Measurements from ENCODE around the gene ATG10.
"Not testable (repeated sequence)": the region's sequence is repeated elsewhere in the genome, so short reads cannot be mapped to it uniquely, and the experiment has no call there.

The ATG10 gene

GRCh38 chr5:82107267-82107666 lies 135.4 kb downstream of the ATG10 start:
- no peak for DNase-seq (ENCODE audit: extremely low spot score, insufficient read length, low read depth)
- FAIRE-seq = peak; percentile 67

- no peak for DNase-seq (ENCODE audit: extremely low spot score, insufficient read length, low read depth)
- no peak for FAIRE-seq
Observed at GRCh38 chr5:82109013-82109412, 137.2 kb downstream of the ATG10 start.

DNA sequence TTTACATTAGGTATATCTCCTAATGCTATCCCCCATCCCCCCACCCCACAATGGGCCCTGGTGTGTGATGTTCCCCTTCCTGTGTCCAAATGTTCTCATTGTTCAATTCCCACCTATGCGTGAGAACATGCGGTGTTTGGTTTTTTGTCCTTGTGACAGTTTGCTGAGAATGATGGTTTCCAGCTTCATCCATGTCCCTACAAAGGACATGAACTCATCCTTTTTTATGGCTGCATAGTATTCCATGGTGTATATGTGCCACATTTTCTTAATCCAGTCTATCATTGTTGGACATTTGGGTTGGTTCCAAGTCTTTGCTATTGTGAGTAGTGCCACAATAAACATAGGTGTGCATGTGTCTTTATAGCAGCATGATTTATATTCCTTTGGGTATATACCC lies 138.1 kb downstream of the ATG10 start:
- FAIRE-seq = not testable (repeated sequence)

GRCh38 chr5:82111191-82111590 lies 139.4 kb downstream of the ATG10 start:
- DNase-seq (ENCODE audit: extremely low spot score, insufficient read length, low read depth) (no peak), FAIRE-seq (peak; percentile 59)

More for the DNA sequence above, 138.1 kb downstream of the ATG10 start:
- not testable (repeated sequence) for DNase-seq (ENCODE audit: extremely low spot score, insufficient read length, low read depth)

DNA sequence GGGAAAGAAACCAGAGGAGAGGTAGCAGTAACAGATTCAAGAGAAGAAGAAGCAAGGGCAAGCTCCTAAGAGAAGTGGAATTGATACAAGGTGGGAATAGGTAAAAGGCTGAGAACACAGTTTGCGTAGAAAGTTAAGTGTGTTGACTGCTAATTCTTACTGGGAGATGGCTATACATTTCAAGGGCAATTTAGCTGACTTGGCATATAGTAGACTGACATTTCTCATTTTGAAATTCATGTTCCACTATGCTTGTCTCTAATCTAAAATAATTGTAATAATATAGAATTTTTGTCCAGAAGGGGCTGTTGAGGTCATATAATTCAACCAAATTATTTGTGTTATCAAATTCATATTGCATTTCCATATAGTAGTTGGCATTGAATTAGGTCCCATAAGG lies 144.0 kb downstream of the ATG10 start:
- DNase-seq (ENCODE audit: extremely low spot score, insufficient read length, low read depth) (no peak), FAIRE-seq (no peak)

DNA sequence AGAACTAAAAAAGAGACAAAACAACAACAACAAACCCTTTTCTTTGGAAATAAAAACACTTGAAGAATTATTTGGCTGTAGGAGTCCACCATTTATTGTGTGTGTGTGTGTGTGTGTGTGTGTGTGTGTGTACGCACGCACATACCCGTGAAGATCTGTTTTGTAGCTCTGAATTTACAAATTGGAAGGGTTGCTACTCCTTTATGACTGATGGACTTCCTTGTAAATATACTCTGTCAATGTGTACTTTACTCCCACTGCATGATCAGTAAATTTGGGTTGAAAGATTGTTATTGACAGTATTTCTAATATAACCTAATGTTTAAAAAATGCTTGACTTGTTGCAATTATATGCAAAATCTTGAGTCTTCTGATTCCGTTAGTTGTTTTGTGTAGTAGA lies 148.1 kb downstream of the ATG10 start:
- FAIRE-seq = no peak
- DNase-seq (ENCODE audit: extremely low spot score, insufficient read length, low read depth) = no peak

DNA sequence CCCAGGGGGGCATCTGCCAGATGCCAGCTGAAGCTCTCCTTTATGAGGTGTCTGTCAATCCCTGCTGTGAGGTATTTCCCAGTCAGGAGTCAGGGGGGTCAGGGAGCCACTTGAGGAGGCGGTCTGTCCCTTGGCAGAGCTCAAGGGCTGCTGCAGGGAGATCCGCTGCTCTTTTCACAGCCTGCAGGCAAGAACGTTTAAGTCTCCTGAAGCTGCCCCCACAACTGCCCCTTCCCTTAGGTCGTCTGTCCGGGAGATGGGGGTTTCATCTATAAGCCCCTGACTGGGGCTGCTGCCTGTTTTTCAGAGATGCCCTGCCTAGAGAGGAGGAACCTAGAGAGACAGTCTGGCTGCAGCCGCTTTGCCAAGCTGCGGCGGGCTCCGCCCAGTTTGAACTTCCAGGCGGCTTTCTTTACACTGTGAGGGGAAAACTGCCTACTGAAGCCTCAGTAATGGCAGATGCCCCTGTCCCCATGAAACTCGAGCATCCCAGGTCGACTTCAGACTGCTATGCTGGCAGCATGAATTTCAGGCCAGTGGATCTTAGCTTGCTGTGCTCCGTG lies 158.0 kb downstream of the ATG10 start:
- no peak for FAIRE-seq
- no peak for DNase-seq (ENCODE audit: extremely low spot score, insufficient read length, low read depth)

GRCh38 chr5:82130602-82131001 lies 158.8 kb downstream of the ATG10 start:
- DNase-seq (ENCODE audit: extremely low spot score, insufficient read length, low read depth) (no peak), FAIRE-seq (no peak)

DNA sequence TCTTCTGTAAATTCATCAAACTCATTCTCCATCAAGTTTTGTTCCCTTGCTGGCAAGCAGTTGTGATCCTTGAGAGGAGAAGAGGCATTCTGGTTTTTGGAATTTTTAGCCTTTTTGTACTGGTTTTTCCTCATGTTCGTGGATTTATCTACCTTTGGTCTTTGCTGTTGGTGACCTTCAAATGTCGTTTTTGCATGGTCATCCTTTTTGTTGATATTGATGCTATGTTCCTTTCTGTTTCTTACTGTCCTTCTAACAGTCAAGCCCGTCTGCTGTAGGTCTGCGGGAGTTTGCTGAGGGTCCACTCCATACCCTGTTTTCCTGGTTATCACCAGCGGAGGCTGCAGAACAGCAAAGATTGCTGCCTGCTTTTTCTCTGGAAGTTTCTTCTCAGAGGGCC lies 165.4 kb downstream of the ATG10 start:
- no peak for DNase-seq (ENCODE audit: extremely low spot score, insufficient read length, low read depth)
- no peak for FAIRE-seq

DNA sequence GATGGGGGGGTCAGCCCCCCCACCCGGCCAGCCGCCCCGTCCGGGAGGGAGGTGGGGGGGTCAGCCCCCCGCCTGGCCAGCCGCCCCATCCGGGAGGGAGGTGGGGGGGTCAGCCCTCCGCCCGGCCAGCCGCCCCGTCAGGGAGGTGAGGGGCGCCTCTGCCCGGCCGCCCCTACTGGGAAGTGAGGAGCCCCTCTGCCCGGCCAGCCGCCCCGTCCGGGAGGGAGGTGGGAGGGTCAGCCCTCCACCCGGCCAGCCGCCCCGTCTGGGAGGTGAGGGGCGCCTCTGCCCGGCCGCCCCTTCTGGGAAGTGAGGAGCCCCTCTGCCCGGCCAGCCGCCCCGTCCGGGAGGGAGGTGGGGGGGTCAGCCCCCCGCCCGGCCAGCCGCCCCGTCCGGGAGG lies 168.0 kb downstream of the ATG10 start:
- not testable (repeated sequence) for FAIRE-seq

GRCh38 chr5:82142217-82142841 lies 170.5 kb downstream of the ATG10 start:
- FAIRE-seq (no peak), DNase-seq (ENCODE audit: extremely low spot score, insufficient read length, low read depth) (no peak)

More for the DNA sequence above, 168.0 kb downstream of the ATG10 start:
- not testable (repeated sequence) for DNase-seq (ENCODE audit: extremely low spot score, insufficient read length, low read depth)

- DNase-seq (ENCODE audit: extremely low spot score, insufficient read length, low read depth) (no peak), FAIRE-seq (no peak)
Observed at GRCh38 chr5:82142928-82143577, 171.2 kb downstream of the ATG10 start.

DNA sequence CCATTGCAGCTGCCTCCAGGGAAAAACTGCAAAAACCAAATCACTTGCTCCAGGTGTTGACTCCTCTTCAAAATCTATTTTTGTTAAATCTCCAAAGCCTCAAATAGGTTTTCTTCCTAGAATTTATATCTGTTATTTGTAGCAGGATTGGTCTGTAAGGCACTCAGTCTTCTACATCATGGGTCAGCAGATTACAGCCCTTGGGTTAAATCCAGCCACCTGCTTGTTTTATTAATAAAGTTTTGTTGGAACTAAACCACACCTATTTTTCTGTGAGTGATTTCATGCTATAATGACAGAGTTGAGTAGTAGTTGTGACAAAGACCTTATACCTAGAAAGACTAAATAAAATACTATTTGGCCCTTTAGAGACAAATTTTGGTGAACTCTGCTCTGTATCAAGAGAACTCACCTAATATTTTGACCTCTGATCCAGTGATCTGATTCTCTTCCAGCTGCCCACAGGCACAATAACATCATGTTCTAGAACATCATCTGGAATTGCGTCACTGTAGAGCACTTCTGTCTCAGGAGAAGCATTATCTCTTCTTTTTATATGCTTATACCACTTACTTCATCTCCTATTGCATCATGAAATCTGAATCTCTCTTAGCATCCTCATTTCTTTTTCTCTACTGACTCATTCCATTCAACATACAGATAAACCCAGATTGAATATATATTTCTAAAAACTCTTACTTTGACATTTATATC lies 176.2 kb downstream of the ATG10 start:
- FAIRE-seq (no peak), DNase-seq (ENCODE audit: extremely low spot score, insufficient read length, low read depth) (no peak)

DNA sequence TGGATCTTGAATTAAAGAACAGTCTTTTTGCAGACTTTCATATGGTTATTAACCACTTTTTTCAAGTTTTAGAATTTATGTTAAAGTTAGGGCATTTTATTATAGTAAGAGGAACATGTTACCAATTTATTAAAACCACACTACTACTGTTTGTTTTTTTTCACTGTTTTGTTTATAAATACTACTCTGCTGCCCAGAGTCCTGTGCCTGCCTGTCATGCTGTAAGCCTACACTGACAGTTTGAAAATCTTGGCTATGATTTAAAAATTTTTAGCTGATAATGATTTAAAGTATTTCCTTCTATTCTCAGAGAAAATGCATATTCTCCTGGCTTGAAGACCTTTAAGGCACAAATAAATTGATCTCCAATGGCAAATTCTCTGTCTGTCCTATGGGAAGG lies 177.6 kb downstream of the ATG10 start:
- FAIRE-seq (no peak), DNase-seq (ENCODE audit: extremely low spot score, insufficient read length, low read depth) (no peak)

- DNase-seq (ENCODE audit: extremely low spot score, insufficient read length, low read depth) (no peak), FAIRE-seq (no peak)
Observed at GRCh38 chr5:82150559-82150958, 178.7 kb downstream of the ATG10 start.

- no peak for FAIRE-seq
- no peak for DNase-seq (ENCODE audit: extremely low spot score, insufficient read length, low read depth)
Observed at GRCh38 chr5:82151204-82151603, 179.4 kb downstream of the ATG10 start.

GRCh38 chr5:82151662-82152061 lies 179.8 kb downstream of the ATG10 start:
- no peak for FAIRE-seq
- DNase-seq (ENCODE audit: extremely low spot score, insufficient read length, low read depth) = no peak

DNA sequence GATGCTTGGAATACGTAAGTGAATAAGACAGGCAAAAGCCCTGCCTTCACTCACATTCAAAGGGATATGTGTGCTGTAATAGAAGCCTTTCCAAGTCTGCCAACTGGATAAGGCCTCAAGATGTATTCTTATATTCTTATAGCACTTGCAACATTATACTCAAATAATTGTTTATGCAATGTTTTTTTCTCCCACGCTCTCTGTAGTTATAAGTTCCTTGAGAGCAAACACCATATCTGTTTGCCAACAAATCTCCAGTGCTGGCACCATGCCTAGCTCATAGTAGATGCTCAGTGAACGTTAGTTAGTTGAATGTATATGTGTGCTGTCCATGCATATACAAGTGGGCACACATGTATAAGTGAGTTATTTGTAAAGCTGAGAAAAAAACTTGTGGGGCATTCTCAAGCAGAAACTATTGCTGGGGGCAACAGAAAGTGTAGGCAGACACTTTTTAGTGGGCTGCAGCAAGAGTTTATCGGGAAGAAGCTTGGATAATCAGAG lies 181.2 kb downstream of the ATG10 start:
- FAIRE-seq = no peak
- no peak for DNase-seq (ENCODE audit: extremely low spot score, insufficient read length, low read depth)

DNA sequence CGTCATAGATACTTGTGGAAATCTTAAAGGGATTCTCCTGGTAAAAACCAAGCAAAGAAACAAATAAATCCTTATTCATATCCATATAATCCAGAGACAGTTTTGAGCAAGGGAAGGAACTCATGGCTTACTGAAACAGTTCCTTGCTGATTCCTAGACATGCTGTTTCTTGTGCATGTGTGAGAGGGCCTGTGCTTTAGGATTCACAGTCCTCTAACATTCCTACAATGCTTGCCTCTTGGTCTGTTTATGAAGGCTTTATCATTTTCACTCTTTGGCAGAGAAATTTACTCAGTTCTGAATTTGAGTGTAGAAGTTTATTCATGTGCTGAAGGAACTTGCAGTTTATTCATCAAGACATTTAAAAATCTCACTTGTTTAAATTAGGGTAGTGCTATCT lies 183.0 kb downstream of the ATG10 start:
- FAIRE-seq (no peak), DNase-seq (ENCODE audit: extremely low spot score, insufficient read length, low read depth) (no peak)

DNA sequence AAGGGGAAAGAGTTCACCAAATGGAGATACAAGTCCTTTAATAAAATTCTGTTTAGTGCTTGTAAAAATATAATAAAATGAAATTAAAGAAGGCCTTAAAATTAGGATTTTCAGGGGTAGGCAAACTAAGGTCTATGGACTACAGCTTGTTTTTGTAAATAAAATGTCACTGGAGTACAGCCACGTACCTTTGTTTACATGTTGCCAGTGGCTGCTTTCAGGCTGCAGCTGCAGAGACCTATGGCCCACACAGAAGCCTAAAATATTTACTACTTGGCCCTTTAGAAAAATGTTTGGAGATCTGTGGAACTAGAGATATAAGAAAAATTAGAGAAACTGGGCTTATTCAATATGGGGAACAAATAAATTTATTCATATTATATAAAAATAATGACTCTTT lies 183.5 kb downstream of the ATG10 start:
- no peak for FAIRE-seq
- DNase-seq (ENCODE audit: extremely low spot score, insufficient read length, low read depth) = no peak

- FAIRE-seq (no peak), DNase-seq (ENCODE audit: extremely low spot score, insufficient read length, low read depth) (no peak)
Observed at GRCh38 chr5:82156874-82157273, 185.1 kb downstream of the ATG10 start.
